ENCODE measurements around the gene DBNDD1.

GRCh38 chr16:90032674-90033331 lies 13.5 kb upstream of the DBNDD1 start:
- no peak for TF ChIP-seq POLR2A (IDR thresholded peaks at IDR 0.05; ENCODE audit: low read length)
- no peak for TF ChIP-seq GATA1 (IDR thresholded peaks at IDR 0.05; ENCODE audit: low read depth, low read length)

All from erythroblast (primary cell).